GM23338 (cell line): ENCODE data around the gene CHRNA4.

Experiments
- EZH2 ChIP-seq: fragments of 200-600 bp; sonication (generic); IDR thresholded peaks from one replicate; pipeline ENCODE4 v1.8.0; 2017; ENCODE audit warnings: antibody characterized with exemption, mild to moderate bottlenecking, low read depth; ENCODE audit not compliant: unreplicated experiment
- TF ChIP-seq, protein P1 (sequence below), 2 experiments: fragments of 200-600 bp in 1 of 2; sonication (generic) in 1 of 2; conservative IDR thresholded peaks; 2 replicates each; pipeline versions ENCODE4 v1.5.1 to v1.6.1; 2016 to 2017; ENCODE audit warnings: antibody characterized with exemption in 2 of 2, low read depth in 2 of 2, mild to moderate bottlenecking in 2 of 2, moderate library complexity in 1 of 2

DNA sequence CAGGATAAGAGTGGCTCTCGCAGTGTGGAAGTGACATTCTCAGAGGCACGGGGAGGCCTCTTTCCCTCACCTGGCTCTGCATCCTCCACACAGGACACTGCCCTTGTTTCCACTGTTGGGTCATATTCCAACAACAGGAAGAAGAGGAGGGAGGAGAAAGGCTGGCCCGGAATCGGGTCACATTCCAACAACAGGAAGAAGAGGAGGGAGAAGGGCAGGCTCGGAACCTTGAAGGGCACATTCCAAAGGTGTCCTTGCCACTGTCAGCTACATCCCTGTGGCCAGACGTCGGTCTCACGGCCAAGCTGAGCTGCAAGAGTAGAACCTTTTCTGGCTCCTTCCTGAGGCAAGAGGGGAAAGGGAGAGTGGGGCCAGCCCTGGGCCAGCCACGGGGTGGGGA, 25.4 kb downstream of the CHRNA4 start:
- TF ChIP-seq, protein P1, sequence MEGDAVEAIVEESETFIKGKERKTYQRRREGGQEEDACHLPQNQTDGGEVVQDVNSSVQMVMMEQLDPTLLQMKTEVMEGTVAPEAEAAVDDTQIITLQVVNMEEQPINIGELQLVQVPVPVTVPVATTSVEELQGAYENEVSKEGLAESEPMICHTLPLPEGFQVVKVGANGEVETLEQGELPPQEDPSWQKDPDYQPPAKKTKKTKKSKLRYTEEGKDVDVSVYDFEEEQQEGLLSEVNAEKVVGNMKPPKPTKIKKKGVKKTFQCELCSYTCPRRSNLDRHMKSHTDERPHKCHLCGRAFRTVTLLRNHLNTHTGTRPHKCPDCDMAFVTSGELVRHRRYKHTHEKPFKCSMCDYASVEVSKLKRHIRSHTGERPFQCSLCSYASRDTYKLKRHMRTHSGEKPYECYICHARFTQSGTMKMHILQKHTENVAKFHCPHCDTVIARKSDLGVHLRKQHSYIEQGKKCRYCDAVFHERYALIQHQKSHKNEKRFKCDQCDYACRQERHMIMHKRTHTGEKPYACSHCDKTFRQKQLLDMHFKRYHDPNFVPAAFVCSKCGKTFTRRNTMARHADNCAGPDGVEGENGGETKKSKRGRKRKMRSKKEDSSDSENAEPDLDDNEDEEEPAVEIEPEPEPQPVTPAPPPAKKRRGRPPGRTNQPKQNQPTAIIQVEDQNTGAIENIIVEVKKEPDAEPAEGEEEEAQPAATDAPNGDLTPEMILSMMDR (conservative IDR thresholded peaks at IDR 0.05; ENCODE audit: low read depth in 2 of 2): no peak
- no peak for TF ChIP-seq EZH2
